DOHH2 (cell line): ENCODE results near the gene WDR64.

Experiments used
- H3F3A ChIP-seq: fragments of 200-600 bp; sonication (generic), shearing (Covaris generic); 2 replicates; pipeline ENCODE4 v1.6.0; 2016; ENCODE audit warnings: antibody characterized with exemption, mild to moderate bottlenecking; ENCODE audit not compliant: control insufficient read depth, insufficient read depth
- H3K27ac ChIP-seq: fragments of 200-600 bp; sonication (generic); 2 replicates; pipeline ENCODE4 v1.5.1; 2014; ENCODE audit warnings: low read depth, mild to moderate bottlenecking, low read length, moderate library complexity
- H3K27me3 ChIP-seq: fragments of 200-600 bp; sonication (generic); 2 replicates; pipeline ENCODE4 v1.6.1; 2014; ENCODE audit warnings: mild to moderate bottlenecking, low read length, mixed read lengths; ENCODE audit not compliant: control insufficient read depth
- H3K36me3 ChIP-seq: fragments of 200-600 bp; sonication (generic); 2 replicates; pipeline ENCODE4 v1.6.1; 2014; ENCODE audit warnings: mild to moderate bottlenecking, low read length, moderate library complexity, mixed read lengths; ENCODE audit not compliant: control insufficient read depth
- H3K4me1 ChIP-seq: fragments of 200-600 bp; sonication (generic); 2 replicates; pipeline ENCODE4 v1.6.1; 2014; ENCODE audit warnings: mild to moderate bottlenecking, low read length, mixed read lengths; ENCODE audit not compliant: control insufficient read depth
- H3K4me2 ChIP-seq: fragments of 200-600 bp; sonication (generic); 2 replicates; pipeline ENCODE4 v1.6.0; 2014; ENCODE audit warnings: mild to moderate bottlenecking, low read length, moderate library complexity
- H3K4me3 ChIP-seq: fragments of 200-600 bp; sonication (generic); 2 replicates; pipeline ENCODE4 v1.5.1; 2014; ENCODE audit warnings: mild to moderate bottlenecking, low read length, mixed read lengths
- H3K79me2 ChIP-seq: fragments of 200-600 bp; sonication (generic); 2 replicates; pipeline ENCODE4 v1.6.1; 2014; ENCODE audit warnings: mild to moderate bottlenecking, low read length, mixed read lengths; ENCODE audit not compliant: control insufficient read depth
- H3K9me2 ChIP-seq: fragments of 200-600 bp; sonication (generic); replicated peaks from 2 replicates; pipeline ENCODE4 v1.6.1; 2014; ENCODE audit warnings: mild to moderate bottlenecking, low read length, mixed read lengths; ENCODE audit not compliant: control insufficient read depth
- H3K9me3 ChIP-seq: fragments of 200-600 bp; sonication (generic); 2 replicates; pipeline ENCODE4 v1.6.1; 2014; ENCODE audit warnings: antibody characterized with exemption, low read length, mixed read lengths; ENCODE audit not compliant: control insufficient read depth, insufficient read depth
- H4K20me1 ChIP-seq: fragments of 200-600 bp; sonication (generic); 2 replicates; pipeline ENCODE4 v1.6.0; 2014; ENCODE audit warnings: low read depth, mild to moderate bottlenecking, antibody characterized with exemption, low read length, moderate library complexity; ENCODE audit not compliant: control insufficient read depth, insufficient read depth
- EZH2phosphoT487 ChIP-seq: fragments of 200-600 bp; sonication (generic); IDR thresholded peaks from 2 replicates; pipeline ENCODE4 v1.6.1; 2017; ENCODE audit warnings: borderline replicate concordance, mild to moderate bottlenecking, antibody characterized with exemption, low read length, moderate library complexity, mixed read lengths
- TF ChIP-seq, protein P1 (sequence below): fragments of 200-600 bp; sonication (generic); IDR thresholded peaks from one replicate; pipeline ENCODE4 v1.5.1; 2014; ENCODE audit warnings: antibody characterized with exemption, mild to moderate bottlenecking, low read depth, low read length; ENCODE audit not compliant: poor library complexity, severe bottlenecking

The WDR64 gene

DNA sequence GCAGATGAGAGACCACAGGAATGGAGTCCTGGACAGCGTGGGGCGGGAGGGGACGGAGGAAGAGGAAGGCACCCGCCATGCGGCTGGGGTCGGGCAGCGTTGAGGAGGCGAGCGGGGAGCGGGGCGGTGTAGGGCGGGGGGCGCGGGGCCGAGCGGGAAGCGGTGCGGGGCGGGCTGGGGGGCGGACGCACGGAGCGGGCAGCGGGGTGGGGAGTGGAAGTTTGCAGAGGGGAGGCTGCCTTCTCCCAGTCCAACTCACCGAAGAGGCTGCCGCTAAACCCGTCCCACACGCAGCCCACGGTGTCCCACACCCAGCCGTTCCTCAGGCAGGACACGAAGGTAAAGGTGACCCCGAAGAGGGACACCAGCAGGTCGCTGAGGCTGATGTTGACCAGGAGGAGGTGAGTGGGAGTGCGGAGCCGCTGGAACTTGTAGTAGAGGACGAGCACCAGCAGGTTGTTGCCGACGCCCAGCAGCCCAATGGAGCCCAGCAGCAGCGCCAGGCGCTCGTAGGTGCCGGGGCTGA is 12.4 kb upstream of the WDR64 start:
- peaks cover 8% of the 10 kb centered on the region for H3F3A ChIP-seq
- no peak overlapping the region for H3K27ac ChIP-seq
- TF ChIP-seq, protein P1, sequence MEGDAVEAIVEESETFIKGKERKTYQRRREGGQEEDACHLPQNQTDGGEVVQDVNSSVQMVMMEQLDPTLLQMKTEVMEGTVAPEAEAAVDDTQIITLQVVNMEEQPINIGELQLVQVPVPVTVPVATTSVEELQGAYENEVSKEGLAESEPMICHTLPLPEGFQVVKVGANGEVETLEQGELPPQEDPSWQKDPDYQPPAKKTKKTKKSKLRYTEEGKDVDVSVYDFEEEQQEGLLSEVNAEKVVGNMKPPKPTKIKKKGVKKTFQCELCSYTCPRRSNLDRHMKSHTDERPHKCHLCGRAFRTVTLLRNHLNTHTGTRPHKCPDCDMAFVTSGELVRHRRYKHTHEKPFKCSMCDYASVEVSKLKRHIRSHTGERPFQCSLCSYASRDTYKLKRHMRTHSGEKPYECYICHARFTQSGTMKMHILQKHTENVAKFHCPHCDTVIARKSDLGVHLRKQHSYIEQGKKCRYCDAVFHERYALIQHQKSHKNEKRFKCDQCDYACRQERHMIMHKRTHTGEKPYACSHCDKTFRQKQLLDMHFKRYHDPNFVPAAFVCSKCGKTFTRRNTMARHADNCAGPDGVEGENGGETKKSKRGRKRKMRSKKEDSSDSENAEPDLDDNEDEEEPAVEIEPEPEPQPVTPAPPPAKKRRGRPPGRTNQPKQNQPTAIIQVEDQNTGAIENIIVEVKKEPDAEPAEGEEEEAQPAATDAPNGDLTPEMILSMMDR = no peak
- TF ChIP-seq EZH2phosphoT487 = no peak
- H3K9me3 ChIP-seq = no peaks in the 10 kb centered on the region
- H3K4me1 ChIP-seq = peaks cover 55% of the 10 kb centered on the region
- H4K20me1 ChIP-seq = no peaks in the 10 kb centered on the region
- peak overlapping the region; percentile 94 for H3K4me2 ChIP-seq
- H3K4me3 ChIP-seq = peak overlapping the region; percentile 82
- H3K36me3 ChIP-seq = peaks cover 13% of the 10 kb centered on the region
- H3K9me2 ChIP-seq = no peaks in the 10 kb centered on the region
- H3K79me2 ChIP-seq = peaks cover 16% of the 10 kb centered on the region
- H3K27me3 ChIP-seq = no peaks in the 10 kb centered on the region

DNA sequence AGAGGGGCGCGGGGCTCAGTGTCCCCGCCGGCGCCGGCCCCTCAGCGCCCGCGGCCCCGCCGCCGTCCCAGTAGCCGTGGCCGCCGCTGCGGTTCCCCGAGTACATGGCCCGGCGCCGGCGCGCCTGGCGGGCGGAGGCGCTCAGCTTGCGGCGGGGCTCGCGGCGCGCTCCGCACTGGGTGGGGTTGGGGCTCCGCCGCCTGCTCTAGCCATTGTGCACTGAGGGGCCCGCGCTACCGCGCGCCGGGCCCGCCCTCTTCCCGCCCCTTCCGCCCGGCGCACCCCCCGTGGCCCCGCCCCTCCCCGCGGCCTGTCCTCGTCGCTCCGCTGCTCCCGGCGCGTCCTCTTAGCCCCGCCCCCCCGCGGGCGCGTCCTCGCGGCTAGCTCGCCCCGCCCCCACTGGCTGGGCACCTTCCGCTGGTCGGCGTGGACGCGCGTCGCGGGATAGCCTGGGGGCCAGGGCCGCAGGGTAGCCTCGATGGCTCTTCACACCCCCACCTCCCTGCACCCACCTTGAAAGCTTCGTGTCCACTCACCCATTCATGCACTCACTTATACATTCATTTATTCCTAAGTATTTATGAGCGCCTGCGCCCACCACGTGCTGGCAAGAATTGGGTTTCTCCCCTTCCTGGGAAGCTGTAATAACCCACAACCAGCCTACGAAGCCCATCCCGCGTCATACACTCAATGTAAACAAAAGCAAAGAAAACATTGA is 11.8 kb upstream of the WDR64 start, which contains the start of the genes CHML and OPN3:
CHML (minus strand) TSS at position 221 of the 718 bp plus-strand sequence. CDS start 4,603 bp downstream, outside the sequence.
OPN3 (minus strand) TSS at position 221 of the 718 bp plus-strand sequence; CDS start at position 106, 115 bp downstream.
- H3K9me2 ChIP-seq = no peaks in the 10 kb centered on the region
- no peak within 1 kb of the TSS for H3K27ac ChIP-seq
- H3K4me2 ChIP-seq = peak within 1 kb of the TSS; percentile 94
- H3K27me3 ChIP-seq = no peaks in the 10 kb centered on the region
- H3K79me2 ChIP-seq = peaks cover 16% of the 10 kb centered on the region
- peak within 1 kb of the TSS; percentile 82 for H3K4me3 ChIP-seq
- H3K4me1 ChIP-seq = peaks cover 53% of the 10 kb centered on the region
- H3K36me3 ChIP-seq = peaks cover 7% of the 10 kb centered on the region
- peaks cover 8% of the 10 kb centered on the region for H3F3A ChIP-seq
- no peaks in the 10 kb centered on the region for H3K9me3 ChIP-seq
- H4K20me1 ChIP-seq = no peaks in the 10 kb centered on the region
- TF ChIP-seq EZH2phosphoT487 = no peak
- TF ChIP-seq, protein P1 = no peak

DNA sequence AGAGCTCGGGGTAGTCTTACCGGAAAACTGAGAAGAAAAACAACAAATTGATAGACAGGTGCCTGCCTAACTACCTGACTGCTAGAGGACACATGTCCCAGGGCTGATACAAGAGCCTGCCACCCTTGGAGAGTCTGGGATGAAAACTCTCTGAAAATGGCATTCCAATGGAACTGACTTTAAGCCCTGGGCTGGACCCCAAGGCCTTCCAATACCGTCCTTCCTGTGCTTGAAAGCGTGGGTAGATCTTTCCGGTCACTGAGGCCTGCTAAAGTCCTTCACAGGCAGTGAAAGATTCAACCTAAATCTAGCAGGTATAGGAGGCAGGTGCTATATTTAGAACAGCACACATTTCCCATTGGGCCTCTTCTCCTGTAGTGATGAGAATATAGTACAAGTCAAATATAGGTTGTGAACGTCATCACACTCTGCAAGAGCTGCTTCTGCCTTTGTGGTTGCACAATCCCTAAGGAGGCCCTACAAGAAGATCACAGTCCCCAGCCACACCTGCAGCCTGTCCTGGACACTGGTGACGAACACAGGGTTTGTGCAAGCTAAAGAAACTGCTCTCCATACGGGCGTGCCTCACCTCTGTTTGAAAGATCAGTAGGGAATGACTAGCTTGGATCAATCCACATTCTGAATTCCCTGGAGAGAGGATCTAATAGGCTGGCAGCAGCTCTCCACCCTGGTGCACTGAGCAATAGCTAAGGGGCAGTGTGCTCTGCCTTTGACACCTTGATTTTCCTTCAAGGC is 11.0 kb upstream of the WDR64 start:
- no peak for TF ChIP-seq EZH2phosphoT487
- TF ChIP-seq, protein P1 = no peak
- Histone ChIP-seq H4K20me1 (no peaks in the 10 kb centered on the region), H3K79me2 (peaks cover 16% of the 10 kb centered on the region), H3K36me3 (peaks cover 4% of the 10 kb centered on the region; the same call in 1 of the 2 replicates), H3K4me1 (peaks cover 46% of the 10 kb centered on the region), H3K9me3 (no peaks in the 10 kb centered on the region), H3K27me3 (no peaks in the 10 kb centered on the region), H3K4me3 (peak overlapping the region; percentile 63), H3K4me2 (peak overlapping the region; percentile 59), H3K27ac (no peak overlapping the region), H3F3A (peaks cover 8% of the 10 kb centered on the region), H3K9me2 (no peaks in the 10 kb centered on the region)
